Measurements from ENCODE around the gene PHKB. TPM values are rescaled to one million over a fixed set of nuclear protein-coding genes. Genes with fewer than 3 reads are reported as not detected.

PHKB gene
- polyA plus RNA-seq, 3 donors = 49.8 to 53.1 (median 50.8) TPM

DNA sequence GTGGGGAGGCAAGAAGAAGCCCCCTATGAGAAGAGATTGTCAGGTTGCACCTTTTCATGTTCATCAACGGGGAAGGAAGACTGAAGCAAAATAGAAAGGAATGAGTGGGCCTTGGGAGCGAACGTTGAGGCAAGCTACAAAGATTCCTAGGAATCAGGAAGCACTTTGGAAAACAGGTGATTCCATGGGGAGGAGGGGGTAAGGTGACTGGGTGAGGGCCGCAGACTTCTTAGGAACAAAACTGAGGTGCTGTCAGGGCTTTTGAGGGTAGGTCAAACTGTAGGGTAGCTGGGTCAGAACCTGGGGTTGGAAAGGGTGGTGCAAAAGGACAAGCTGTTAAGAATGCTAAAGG, 796 bp upstream of the PHKB start:
- H3K4me1 ChIP-seq (ENCODE audit: control insufficient read depth in 1 of 2, insufficient read depth in 2 of 2, low read length in 2 of 2) = peaks cover 18 to 30% of the 10 kb centered on the region in 2 donors
- peak overlapping the region; percentile 86 to 99 (median 90) for H3K4me3 ChIP-seq (replicated peaks in 1 of 3; ENCODE audit: low read depth in 2 of 3, low read length in 3 of 3)
- Mint-ChIP-seq H3K27ac (peak overlapping the region; percentile 96 to 99 (median 97)), H3K9me3 (no peaks in the 10 kb centered on the region), H3K27me3 (ENCODE audit: low read depth in 3 of 3) (peaks cover 0 to 1% (median 0%) of the 10 kb centered on the region in 3 donors), H3K36me3 (peaks cover 27 to 40% of the 10 kb centered on the region in 2 donors), H3K4me3 (peak overlapping the region; percentile 97 to 100), H3K4me1 (peaks cover 50% of the 10 kb centered on the region)
- peaks cover 66% of the 10 kb centered on the region for H3K79me2 ChIP-seq (ENCODE audit: insufficient read depth, low read length)
- 16% methylated on average over 4 of the region's 4 CpGs for WGBS (ENCODE audit: insufficient coverage)
- peaks cover 21% of the 10 kb centered on the region for H4K20me1 ChIP-seq (ENCODE audit: insufficient read depth, low read length)
- peak overlapping the region; percentile 94 for H3K9ac ChIP-seq (ENCODE audit: insufficient read depth, low read length, poor library complexity, severe bottlenecking)
- no peaks in the 10 kb centered on the region for H3K27me3 ChIP-seq (ENCODE audit: control insufficient read depth in 2 of 2, insufficient read depth in 2 of 2, low read length in 2 of 2)
- DNase-seq = no peak
- H2AFZ ChIP-seq (ENCODE audit: insufficient read depth, low read depth, low read length, poor library complexity, severe bottlenecking) = peak overlapping the region; percentile 98
- intact Hi-C loops (cut with micrococcal nuclease) = loop anchor here (5.0 to 10.0 kb wide), 3 partner anchors 318 to 633 kb away; partner anchors contain the start of genes DNAJA2 (in 1 of the 2) and NETO2 (in 1 of the 2)
- peaks cover 23 to 52% of the 10 kb centered on the region in 2 donors for H3K36me3 ChIP-seq (replicated peaks in 1 of 2; ENCODE audit: control insufficient read depth in 1 of 2, insufficient read depth in 2 of 2, low read length in 2 of 2)
- H3K27ac ChIP-seq (ENCODE audit: low read depth in 1 of 2, low read length in 2 of 2) = peak overlapping the region; percentile 96 to 98
- no peaks in the 10 kb centered on the region for H3K9me3 ChIP-seq (replicated peaks in 1 of 2; ENCODE audit: control insufficient read depth in 1 of 2, insufficient read depth in 1 of 2, low read length in 2 of 2)
- TF ChIP-seq, protein P1, sequence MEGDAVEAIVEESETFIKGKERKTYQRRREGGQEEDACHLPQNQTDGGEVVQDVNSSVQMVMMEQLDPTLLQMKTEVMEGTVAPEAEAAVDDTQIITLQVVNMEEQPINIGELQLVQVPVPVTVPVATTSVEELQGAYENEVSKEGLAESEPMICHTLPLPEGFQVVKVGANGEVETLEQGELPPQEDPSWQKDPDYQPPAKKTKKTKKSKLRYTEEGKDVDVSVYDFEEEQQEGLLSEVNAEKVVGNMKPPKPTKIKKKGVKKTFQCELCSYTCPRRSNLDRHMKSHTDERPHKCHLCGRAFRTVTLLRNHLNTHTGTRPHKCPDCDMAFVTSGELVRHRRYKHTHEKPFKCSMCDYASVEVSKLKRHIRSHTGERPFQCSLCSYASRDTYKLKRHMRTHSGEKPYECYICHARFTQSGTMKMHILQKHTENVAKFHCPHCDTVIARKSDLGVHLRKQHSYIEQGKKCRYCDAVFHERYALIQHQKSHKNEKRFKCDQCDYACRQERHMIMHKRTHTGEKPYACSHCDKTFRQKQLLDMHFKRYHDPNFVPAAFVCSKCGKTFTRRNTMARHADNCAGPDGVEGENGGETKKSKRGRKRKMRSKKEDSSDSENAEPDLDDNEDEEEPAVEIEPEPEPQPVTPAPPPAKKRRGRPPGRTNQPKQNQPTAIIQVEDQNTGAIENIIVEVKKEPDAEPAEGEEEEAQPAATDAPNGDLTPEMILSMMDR (IDR thresholded peaks at IDR 0.05) = no peak
- peak overlapping the region; percentile 90 for H3K4me2 ChIP-seq (replicated peaks; ENCODE audit: extremely low read depth, low read length, poor library complexity, severe bottlenecking)

DNA sequence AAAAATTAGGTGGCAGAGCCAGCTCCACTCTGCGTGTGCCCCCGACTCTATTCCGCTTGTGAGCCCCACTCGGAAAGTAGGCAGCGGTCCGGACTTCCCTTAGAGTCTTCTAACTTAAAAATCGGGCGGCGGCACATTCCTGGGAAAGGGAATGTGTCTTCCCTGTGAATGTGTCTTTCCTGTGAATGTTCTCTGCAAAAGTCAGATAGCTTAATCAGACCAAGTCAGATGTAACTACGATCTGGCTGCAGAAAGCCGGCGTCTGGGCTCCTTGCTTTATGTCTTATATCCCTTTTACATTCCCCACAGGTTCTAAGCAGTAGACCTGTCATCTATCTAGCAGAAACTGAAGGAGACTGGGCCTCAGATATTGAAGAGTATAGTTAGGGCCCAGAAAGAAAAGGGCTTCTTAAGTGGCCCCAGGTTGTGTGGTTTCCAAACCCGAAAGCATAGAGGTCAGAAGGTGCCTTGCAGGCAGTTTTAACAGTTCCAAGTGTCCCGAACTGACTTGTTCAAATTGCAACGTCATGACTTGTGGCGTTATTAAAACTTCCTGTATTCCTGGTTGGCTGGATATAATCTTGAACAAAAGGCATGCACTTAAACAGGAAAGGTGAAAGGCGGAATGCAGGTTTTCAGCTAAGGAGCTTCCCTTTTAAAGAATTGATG, 601 bp downstream of the PHKB start:
- Histone ChIP-seq H3K27me3 (ENCODE audit: control insufficient read depth in 2 of 2, insufficient read depth in 2 of 2, low read length in 2 of 2) (no peaks in the 10 kb centered on the region), H4K20me1 (ENCODE audit: insufficient read depth, low read length) (peaks cover 28% of the 10 kb centered on the region), H3K9me3 (replicated peaks in 1 of 2; ENCODE audit: control insufficient read depth in 1 of 2, insufficient read depth in 1 of 2, low read length in 2 of 2) (no peaks in the 10 kb centered on the region), H3K4me2 (replicated peaks; ENCODE audit: extremely low read depth, low read length, poor library complexity, severe bottlenecking) (peak overlapping the region; percentile 90), H3K9ac (ENCODE audit: insufficient read depth, low read length, poor library complexity, severe bottlenecking) (peak overlapping the region; percentile 94), H3K79me2 (ENCODE audit: insufficient read depth, low read length) (peaks cover 78% of the 10 kb centered on the region), H2AFZ (ENCODE audit: insufficient read depth, low read depth, low read length, poor library complexity, severe bottlenecking) (peak overlapping the region; percentile 98), H3K4me3 (replicated peaks in 1 of 3; ENCODE audit: low read depth in 2 of 3, low read length in 3 of 3) (peak overlapping the region; percentile 86 to 99 (median 90)), H3K36me3 (replicated peaks in 1 of 2; ENCODE audit: control insufficient read depth in 1 of 2, insufficient read depth in 2 of 2, low read length in 2 of 2) (peaks cover 14 to 53% of the 10 kb centered on the region in 2 donors), H3K4me1 (ENCODE audit: control insufficient read depth in 1 of 2, insufficient read depth in 2 of 2, low read length in 2 of 2) (peaks cover 18 to 30% of the 10 kb centered on the region in 2 donors), H3K27ac (ENCODE audit: low read depth in 1 of 2, low read length in 2 of 2) (peak overlapping the region; percentile 96 to 98)
- TF ChIP-seq, protein P1 (IDR thresholded peaks at IDR 0.05) = no peak
- 0% methylated on average over 9 of the region's 17 CpGs for WGBS (ENCODE audit: insufficient coverage)
- H3K4me1 Mint-ChIP-seq = peaks cover 53% of the 10 kb centered on the region
- peak overlapping the region; percentile 97 to 100 for H3K4me3 Mint-ChIP-seq
- intact Hi-C loops (cut with micrococcal nuclease) = loop anchor here (5.0 to 10.0 kb wide), 3 partner anchors 319 to 634 kb away; partner anchors contain the start of genes DNAJA2 (in 1 of the 2) and NETO2 (in 1 of the 2)
- peaks cover 0 to 1% (median 0%) of the 10 kb centered on the region in 3 donors for H3K27me3 Mint-ChIP-seq (ENCODE audit: low read depth in 3 of 3)
- H3K9me3 Mint-ChIP-seq = no peaks in the 10 kb centered on the region
- peak; percentile 46 to 60 (median 59) for DNase-seq
- H3K36me3 Mint-ChIP-seq = peaks cover 21 to 31% of the 10 kb centered on the region in 2 donors
- H3K27ac Mint-ChIP-seq = peak overlapping the region; percentile 96 to 99 (median 97)

Data from CD14-positive monocyte (primary cell).